Thyroid gland (tissue), 4 donors: ENCODE measurements around the gene CHCHD5. TPM values are rescaled to one million over a fixed set of nuclear protein-coding genes. Genes with fewer than 3 reads are reported as not detected.

Experiments
- DNase-seq, 2 donors: peaks; one replicate each; pipeline ENCODE4 v3.0.0-alpha.2; 2019
- H3K27ac ChIP-seq, 3 donors: fragments of 200-600 bp; sonication (generic); 1 replicate in 2 of 3; 2 replicates in 1 of 3; pipeline ENCODE4 v1.5.1; 2016 to 2019; ENCODE audit warnings: mild to moderate bottlenecking in 1 of 3, moderate library complexity in 1 of 3
- H3K27me3 ChIP-seq: fragments of 200-600 bp; sonication (generic); one replicate; pipeline ENCODE4 v1.5.1; 2019
- H3K36me3 ChIP-seq, 2 donors: fragments of 200-600 bp; sonication (generic); one replicate each; pipeline ENCODE4 v1.5.1; 2016 to 2019
- H3K4me1 ChIP-seq, 2 donors: fragments of 200-600 bp; sonication (generic); one replicate each; pipeline ENCODE4 v1.5.1; 2017 to 2019
- H3K4me3 ChIP-seq, 3 donors: fragments of 200-600 bp; sonication (generic); replicated peaks in 1 of 3; 1 replicate in 2 of 3; 2 replicates in 1 of 3; pipeline ENCODE4 v1.5.1; 2016; ENCODE audit warnings: mild to moderate bottlenecking in 1 of 3
- H3K9me3 ChIP-seq: fragments of 200-600 bp; sonication (generic); one replicate; pipeline ENCODE4 v1.5.1; 2017
- CTCF ChIP-seq, 6 experiments: fragments of 200-600 bp in 3 of 6; fragments of 450-650 bp in 3 of 6; sonication (generic) in 3 of 6; IDR thresholded peaks; one replicate each; pipeline ENCODE4 v1.5.1; 2016 to 2019; ENCODE audit warnings: antibody characterized with exemption in 6 of 6, mild to moderate bottlenecking in 2 of 6, inconsistent platforms in 1 of 6, moderate library complexity in 1 of 6
- POLR2A ChIP-seq, 2 donors: fragments of 450-650 bp; IDR thresholded peaks; one replicate each; pipeline ENCODE4 v1.6.1; 2017; ENCODE audit warnings: antibody characterized with exemption in 2 of 2, mild to moderate bottlenecking in 2 of 2, moderate library complexity in 1 of 2
- WGBS, 2 donors: methylation state at CpG; one replicate each; pipeline ENCODE4 v1.1.5; 2017; 5-methylcytosine and 5-hydroxymethylcytosine counted together
- intact Hi-C: fragments of 100-400 bp; cut with DNase I; formaldehyde crosslinking; loops from one replicate; pipeline ENCODE4 v1.15.1; 2023
- total RNA-seq, 4 donors: library from RNA; depleted of rRNA; stranded (reverse); fragments of >200 nt; gene quantifications; one replicate each; pipeline ENCODE4 v1.2.3, GENCODE V29; 2016

CHCHD5 gene
- total RNA-seq, 4 donors from 2014 or later, result 14.6 to 70.6 (median 29.1) TPM

GRCh38 chr2:112597537-112598322 lies 13.3 kb downstream of the CHCHD5 start:
- TF ChIP-seq CTCF (IDR thresholded peaks at IDR 0.05), result no peak
- TF ChIP-seq POLR2A (IDR thresholded peaks at IDR 0.05), result no peak
- H3K4me1 ChIP-seq, result no peaks in the 10 kb centered on the region
- no peak overlapping the region for H3K27ac ChIP-seq
- H3K4me3 ChIP-seq, result no peak overlapping the region
- no peaks in the 10 kb centered on the region for H3K9me3 ChIP-seq
- intact Hi-C loops, result no loop called here
- H3K27me3 ChIP-seq, result no peaks in the 10 kb centered on the region
- no peak for DNase-seq
- no peaks in the 10 kb centered on the region for H3K36me3 ChIP-seq
- 95 to 97% methylated on average over 10 of the region's 10 CpGs for WGBS, 2 donors

GRCh38 chr2:112600634-112601033 lies 16.2 kb downstream of the CHCHD5 start:
- no peaks in the 10 kb centered on the region for H3K36me3 ChIP-seq
- no peak for DNase-seq
- no peaks in the 10 kb centered on the region for H3K27me3 ChIP-seq
- no peaks in the 10 kb centered on the region for H3K9me3 ChIP-seq
- TF ChIP-seq POLR2A (IDR thresholded peaks at IDR 0.05) (no peak), CTCF (IDR thresholded peaks at IDR 0.05) (no peak)
- 83 to 84% methylated on average over 3 of the region's 3 CpGs for WGBS, 2 donors
- no peak overlapping the region for H3K27ac ChIP-seq
- intact Hi-C loops, result loop anchor here (5.0 kb wide), 1 partner anchor 122 kb away; the partner anchor contains the start of gene NT5DC4
- H3K4me1 ChIP-seq, result no peaks in the 10 kb centered on the region
- H3K4me3 ChIP-seq, result no peak overlapping the region

GRCh38 chr2:112601754-112602153 lies 17.3 kb downstream of the CHCHD5 start:
- DNase-seq, result no peak
- Histone ChIP-seq H3K4me1 (no peaks in the 10 kb centered on the region), H3K4me3 (no peak overlapping the region), H3K27me3 (no peaks in the 10 kb centered on the region), H3K36me3 (no peaks in the 10 kb centered on the region), H3K27ac (no peak overlapping the region), H3K9me3 (no peaks in the 10 kb centered on the region)
- WGBS, 2 donors, result 92 to 94% methylated on average over 3 of the region's 3 CpGs
- TF ChIP-seq POLR2A (IDR thresholded peaks at IDR 0.05) (no peak), CTCF (IDR thresholded peaks at IDR 0.05) (no peak)
- intact Hi-C loops, result loop anchor here (5.0 kb wide), 1 partner anchor 121 kb away; the partner anchor contains the start of gene NT5DC4

- TF ChIP-seq CTCF (IDR thresholded peaks at IDR 0.05) (no peak), POLR2A (IDR thresholded peaks at IDR 0.05) (no peak)
- 89 to 91% methylated on average over 3 of the region's 3 CpGs for WGBS, 2 donors
- intact Hi-C loops, result loop anchor here (5.0 kb wide), 1 partner anchor 119 kb away; the partner anchor contains the start of gene NT5DC4
- Histone ChIP-seq H3K36me3 (no peaks in the 10 kb centered on the region), H3K27me3 (no peaks in the 10 kb centered on the region), H3K4me1 (no peaks in the 10 kb centered on the region), H3K9me3 (no peaks in the 10 kb centered on the region), H3K27ac (no peak overlapping the region), H3K4me3 (no peak overlapping the region)
- no peak for DNase-seq
Measured at GRCh38 chr2:112602917-112603316, 18.5 kb downstream of the CHCHD5 start.

GRCh38 chr2:112603731-112604130 lies 19.3 kb downstream of the CHCHD5 start:
- H3K4me3 ChIP-seq, result no peak overlapping the region
- intact Hi-C loops, result loop anchor here (5.0 kb wide), 1 partner anchor 119 kb away; the partner anchor contains the start of gene NT5DC4
- 77 to 93% methylated on average over 2 of the region's 2 CpGs for WGBS, 2 donors
- DNase-seq, result no peak
- TF ChIP-seq POLR2A (IDR thresholded peaks at IDR 0.05) (no peak), CTCF (IDR thresholded peaks at IDR 0.05) (no peak)
- H3K4me1 ChIP-seq, result no peaks in the 10 kb centered on the region
- H3K27ac ChIP-seq, result no peak overlapping the region
- H3K36me3 ChIP-seq, result no peaks in the 10 kb centered on the region
- no peaks in the 10 kb centered on the region for H3K9me3 ChIP-seq
- no peaks in the 10 kb centered on the region for H3K27me3 ChIP-seq
